Activated T-helper 2 cell treated with anti-CD3 and anti-CD28 coated beads, Interferon-gamma antibody, Interleukin-2, Interleukin-4, amounts not matched to agents 10 μg/mL and 5 μg/mL and 100 μg/mL, durations not matched to agents 14 hours and 24 hours and 36 hours (primary cell): ENCODE measurements around the gene EML5. TPM values are rescaled to one million over a fixed set of nuclear protein-coding genes. Genes with fewer than 3 reads are reported as not detected.
A peak's percentile ranks its signal among the peaks of the same experiment; 100 is the strongest.

Experiments used
- DNase-seq: peaks from one replicate; pipeline ENCODE4 v3.0.0; 2021; ENCODE audit warnings: low spot score
- H3K27ac Mint-ChIP-seq: one replicate; pipeline ENCODE4 v1.8.0; 2021; ENCODE audit warnings: mixed read lengths
- H3K27me3 Mint-ChIP-seq: one replicate; pipeline ENCODE4 v1.8.0; 2021; ENCODE audit warnings: low read depth, mixed read lengths
- H3K36me3 Mint-ChIP-seq: one replicate; pipeline ENCODE4 v1.8.0; 2021; ENCODE audit warnings: low read depth, mixed read lengths
- H3K4me1 Mint-ChIP-seq: one replicate; pipeline ENCODE4 v1.8.0; 2021; ENCODE audit warnings: low read depth, mixed read lengths
- H3K4me3 Mint-ChIP-seq: one replicate; pipeline ENCODE4 v1.8.0; 2021; ENCODE audit warnings: low read depth, mild to moderate bottlenecking, moderate library complexity, mixed read lengths
- H3K9me3 Mint-ChIP-seq: one replicate; pipeline ENCODE4 v1.8.0; 2021; ENCODE audit warnings: mixed read lengths
- intact Hi-C: fragments of 100-400 bp; cut with micrococcal nuclease; formaldehyde crosslinking; loops from one replicate; pipeline ENCODE4 v1.15.1; 2023
- total RNA-seq: library from RNA; stranded (reverse); gene quantifications from 2 replicates; pipeline ENCODE4 v1.2.3, GENCODE V29; 2022

The EML5 gene
- 0.39 and 0.55 TPM in 2 replicates for total RNA-seq

DNA sequence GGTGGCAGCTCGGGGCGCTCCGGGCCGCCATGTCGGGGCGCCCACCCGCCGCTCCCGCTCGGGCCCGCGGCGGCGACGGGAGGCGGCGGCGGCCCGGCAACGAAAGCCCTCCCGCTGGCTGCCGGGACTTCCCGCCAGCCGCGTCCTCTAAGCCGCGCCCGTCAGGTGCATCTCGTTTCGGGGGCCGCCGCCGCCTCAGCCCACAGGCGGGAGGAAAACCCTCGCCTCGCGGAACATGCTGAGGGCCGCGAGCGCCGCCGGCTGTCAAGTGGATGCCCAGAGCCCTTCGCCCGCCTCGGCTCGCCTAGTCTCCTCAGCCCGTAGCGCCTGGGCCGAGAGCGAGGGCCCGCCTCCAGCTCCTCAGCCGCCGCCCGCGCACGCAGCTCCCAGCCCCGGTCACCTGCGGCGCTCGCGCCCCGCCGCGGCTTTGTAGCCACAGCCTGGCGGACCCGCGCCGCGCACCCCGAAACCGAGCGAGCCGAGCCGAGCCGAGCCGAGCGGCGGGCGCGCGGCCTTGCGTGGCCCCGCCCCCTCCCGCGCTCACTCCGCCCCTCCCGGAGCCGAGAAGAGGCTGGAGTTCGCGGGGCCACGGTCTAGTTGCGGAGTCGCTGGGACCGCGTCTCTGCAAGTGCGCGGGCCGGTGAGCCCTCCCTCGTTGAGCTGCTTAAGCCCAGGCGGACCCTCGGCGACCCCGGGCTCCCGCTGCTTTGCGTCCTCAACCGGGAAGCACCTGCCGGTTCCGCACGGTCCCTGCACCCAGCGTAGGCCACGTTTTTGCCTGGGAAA is at the start of gene EML5:
EML5 (minus strand) TSS at position 481 of the 786 bp plus-strand sequence; CDS start at position 31, 450 bp downstream.
- Mint-ChIP-seq H3K4me1 (peaks cover 4% of the 10 kb centered on the region), H3K27ac (no peak within 1 kb of the TSS), H3K9me3 (no peaks in the 10 kb centered on the region), H3K27me3 (peaks cover 37% of the 10 kb centered on the region), H3K4me3 (peak within 1 kb of the TSS; percentile 74), H3K36me3 (no peaks in the 10 kb centered on the region)
- intact Hi-C loops = loop anchor here (5.0 to 10.0 kb wide), 2 partner anchors 235 to 798 kb away; partner anchors contain the start of genes GALC and PTPN21
- peak; percentile 76 for DNase-seq

DNA sequence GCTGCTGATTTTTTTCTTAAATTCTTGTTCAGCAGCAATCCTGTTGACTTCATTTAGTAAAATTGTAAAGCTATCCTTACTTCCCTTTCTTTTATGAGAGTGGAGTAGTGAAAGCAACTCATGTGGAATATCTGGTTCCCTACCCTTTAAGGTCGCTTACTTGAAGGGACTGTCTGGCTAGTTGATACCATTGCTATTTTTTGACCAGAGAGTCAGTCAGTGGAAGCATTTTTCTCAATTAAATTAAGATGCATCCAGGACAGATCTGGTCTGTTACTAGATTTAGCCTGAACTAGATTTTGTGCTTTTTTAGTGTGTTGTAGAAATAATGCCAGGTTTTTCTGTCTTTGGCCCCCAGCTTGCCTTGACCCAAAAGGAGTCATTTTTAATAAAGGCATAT is 49.7 kb upstream of the EML5 start:
- Mint-ChIP-seq H3K27me3 (peaks cover 3% of the 10 kb centered on the region), H3K36me3 (no peaks in the 10 kb centered on the region), H3K4me1 (no peaks in the 10 kb centered on the region), H3K9me3 (no peaks in the 10 kb centered on the region), H3K27ac (no peak overlapping the region), H3K4me3 (no peak overlapping the region)
- no peak for DNase-seq
- intact Hi-C loops = no loop called here

DNA sequence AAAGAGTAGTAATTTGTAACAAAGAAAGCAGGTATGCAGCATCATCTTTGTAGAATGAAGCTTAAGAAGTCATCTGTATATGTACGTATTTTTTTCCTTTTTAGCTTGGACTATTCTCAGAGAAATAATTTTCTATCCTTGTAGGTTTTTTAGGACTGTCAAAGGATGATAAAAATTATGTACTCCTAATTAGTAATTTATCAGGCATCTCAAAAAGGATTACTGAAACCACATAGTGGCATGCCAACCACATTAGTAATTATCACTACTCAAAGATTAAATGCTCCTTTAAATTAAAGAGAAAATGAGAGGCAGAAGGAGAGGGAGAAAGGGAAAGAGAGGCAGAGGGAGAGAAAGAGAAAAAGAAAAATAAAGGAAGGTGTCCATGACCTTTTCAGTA is 49.0 kb upstream of the EML5 start:
- Mint-ChIP-seq H3K9me3 (no peaks in the 10 kb centered on the region), H3K4me3 (no peak overlapping the region), H3K36me3 (no peaks in the 10 kb centered on the region), H3K4me1 (no peaks in the 10 kb centered on the region), H3K27me3 (peaks cover 5% of the 10 kb centered on the region), H3K27ac (no peak overlapping the region)
- no peak for DNase-seq
- intact Hi-C loops = no loop called here

DNA sequence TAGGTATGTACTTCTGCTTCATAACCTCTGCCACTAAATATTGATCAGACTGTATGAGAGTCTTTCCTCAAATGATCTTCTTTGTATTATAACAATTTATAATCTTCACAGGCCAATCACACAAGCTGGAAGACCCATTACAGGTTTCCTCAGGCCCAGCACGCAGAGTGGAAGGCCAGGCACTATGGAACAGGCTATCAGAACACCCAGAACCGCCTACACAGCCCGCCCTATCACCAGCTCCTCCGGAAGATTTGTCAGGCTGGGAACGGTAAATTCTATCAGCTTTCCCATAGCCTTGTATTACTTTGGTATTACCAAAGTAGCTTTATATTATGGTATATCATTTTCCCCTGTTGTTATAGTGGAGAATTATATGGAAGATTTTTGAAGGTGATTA is 48.2 kb upstream of the EML5 start:
- Mint-ChIP-seq H3K4me1 (no peaks in the 10 kb centered on the region), H3K36me3 (no peaks in the 10 kb centered on the region), H3K4me3 (no peak overlapping the region), H3K27ac (no peak overlapping the region), H3K9me3 (no peaks in the 10 kb centered on the region), H3K27me3 (peaks cover 5% of the 10 kb centered on the region)
- intact Hi-C loops = no loop called here
- no peak for DNase-seq

DNA sequence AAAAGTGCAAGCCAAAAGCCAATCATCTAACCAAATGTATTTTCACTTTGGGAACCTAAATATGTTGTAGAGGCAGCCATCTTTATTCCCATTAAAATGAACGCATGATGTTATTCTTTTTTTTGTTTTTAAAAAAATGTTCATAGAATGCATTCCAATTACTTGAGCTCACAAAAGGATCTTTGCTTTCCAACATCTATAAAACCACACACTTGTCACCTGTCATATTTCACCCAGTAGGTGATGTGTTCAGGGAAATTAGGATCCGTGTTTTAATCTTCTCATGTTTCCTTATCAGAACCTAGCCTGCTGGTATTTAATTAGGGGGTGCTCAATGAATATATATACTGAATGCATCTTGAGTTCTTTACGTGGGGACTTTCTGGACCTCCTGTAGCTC is 45.3 kb upstream of the EML5 start:
- H3K27me3 Mint-ChIP-seq = peaks cover 15% of the 10 kb centered on the region
- no peak overlapping the region for H3K27ac Mint-ChIP-seq
- no peaks in the 10 kb centered on the region for H3K4me1 Mint-ChIP-seq
- no peaks in the 10 kb centered on the region for H3K36me3 Mint-ChIP-seq
- no peaks in the 10 kb centered on the region for H3K9me3 Mint-ChIP-seq
- intact Hi-C loops = no loop called here
- DNase-seq = no peak
- no peak overlapping the region for H3K4me3 Mint-ChIP-seq

DNA sequence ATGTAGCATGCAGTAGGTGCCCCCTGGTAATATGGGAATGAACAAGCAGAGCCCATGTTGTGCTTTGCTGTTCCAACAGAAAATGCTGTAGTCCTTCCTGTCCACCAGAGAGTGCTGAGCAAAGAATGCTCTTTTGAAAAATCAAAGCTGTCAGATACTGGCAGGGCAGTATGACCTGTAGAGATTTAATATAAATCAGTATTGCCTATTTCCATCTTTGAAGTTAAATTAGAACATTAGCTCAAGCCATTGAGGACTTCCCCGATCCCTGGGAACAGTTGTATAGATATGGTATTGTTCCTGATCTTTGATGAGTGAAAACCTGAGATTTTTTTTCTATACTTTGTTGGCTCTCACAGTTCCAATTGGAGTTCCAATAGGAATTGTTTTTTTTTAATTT is 44.7 kb upstream of the EML5 start:
- Mint-ChIP-seq H3K4me3 (no peak overlapping the region), H3K27me3 (peaks cover 15% of the 10 kb centered on the region), H3K4me1 (no peaks in the 10 kb centered on the region), H3K9me3 (no peaks in the 10 kb centered on the region), H3K27ac (no peak overlapping the region), H3K36me3 (no peaks in the 10 kb centered on the region)
- DNase-seq = no peak
- intact Hi-C loops = no loop called here

DNA sequence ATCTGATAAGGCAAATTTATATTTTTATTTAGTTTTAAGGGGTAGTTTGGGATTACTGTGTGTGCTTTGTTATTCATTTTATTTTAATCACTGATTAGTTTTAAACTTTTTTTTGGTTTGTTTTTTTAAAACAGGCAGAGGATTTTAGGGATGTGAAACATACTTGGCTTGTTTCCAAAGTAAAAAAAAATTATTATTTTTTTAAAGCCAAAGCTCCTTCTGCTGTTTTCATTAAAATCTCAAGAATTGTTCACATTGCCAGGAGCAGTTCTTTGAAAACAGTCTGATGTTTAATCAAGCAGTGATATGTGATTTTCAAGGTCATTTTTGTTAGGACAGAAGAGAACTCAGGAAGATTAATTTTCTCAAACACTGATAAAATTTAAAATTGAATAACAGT is 42.9 kb upstream of the EML5 start:
- Mint-ChIP-seq H3K9me3 (no peaks in the 10 kb centered on the region), H3K36me3 (no peaks in the 10 kb centered on the region), H3K27me3 (peaks cover 16% of the 10 kb centered on the region), H3K4me1 (no peaks in the 10 kb centered on the region), H3K4me3 (no peak overlapping the region), H3K27ac (no peak overlapping the region)
- intact Hi-C loops = no loop called here
- no peak for DNase-seq

DNA sequence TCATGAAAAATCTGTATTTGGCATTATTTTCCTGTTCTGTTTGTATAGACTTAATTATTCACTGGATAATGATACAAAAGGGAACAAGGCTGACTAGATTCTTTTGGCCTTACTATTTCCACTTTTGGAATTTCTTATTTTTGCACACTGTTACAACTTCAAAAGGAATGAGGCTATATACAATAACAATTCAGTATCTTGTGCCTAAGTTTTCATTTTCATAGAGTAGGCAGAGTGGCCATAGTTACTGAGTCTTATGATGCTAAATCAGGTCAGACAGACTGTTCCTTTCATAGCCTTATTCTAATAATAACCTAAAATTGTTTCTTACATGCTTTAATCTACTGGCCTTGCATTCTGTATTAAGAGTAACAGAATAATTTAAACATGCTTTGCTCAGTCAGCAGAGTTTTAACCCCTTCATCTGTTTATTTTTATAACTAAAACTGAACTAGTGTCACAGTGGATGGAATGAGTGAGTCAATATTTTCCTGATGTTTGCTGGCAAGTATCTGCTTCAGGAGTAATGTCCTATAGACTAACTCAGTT is 42.2 kb upstream of the EML5 start:
- DNase-seq = no peak
- Mint-ChIP-seq H3K4me1 (no peaks in the 10 kb centered on the region), H3K36me3 (no peaks in the 10 kb centered on the region), H3K27me3 (peaks cover 16% of the 10 kb centered on the region), H3K4me3 (no peak overlapping the region), H3K9me3 (no peaks in the 10 kb centered on the region), H3K27ac (no peak overlapping the region)
- intact Hi-C loops = no loop called here

DNA sequence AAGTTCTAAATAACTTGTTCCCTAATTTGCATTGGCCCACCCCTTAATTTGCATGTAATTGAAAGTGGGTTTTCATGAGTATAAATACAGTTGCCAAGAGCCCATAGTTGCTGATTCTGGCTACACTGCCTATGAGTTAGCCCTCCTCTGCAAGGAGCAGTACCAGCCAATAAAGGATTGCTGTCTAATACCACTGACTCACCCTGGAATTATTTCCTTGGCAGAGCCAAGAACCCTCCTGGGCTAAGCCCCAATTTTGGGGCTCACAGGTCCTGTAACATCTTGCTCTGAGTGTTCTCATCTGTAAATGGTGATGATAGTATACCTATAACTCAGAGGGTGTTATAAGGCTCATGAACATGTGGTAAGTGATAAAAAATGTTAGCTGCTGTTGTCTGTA is 38.5 kb upstream of the EML5 start:
- Mint-ChIP-seq H3K36me3 (no peaks in the 10 kb centered on the region), H3K27ac (no peak overlapping the region)

DNA sequence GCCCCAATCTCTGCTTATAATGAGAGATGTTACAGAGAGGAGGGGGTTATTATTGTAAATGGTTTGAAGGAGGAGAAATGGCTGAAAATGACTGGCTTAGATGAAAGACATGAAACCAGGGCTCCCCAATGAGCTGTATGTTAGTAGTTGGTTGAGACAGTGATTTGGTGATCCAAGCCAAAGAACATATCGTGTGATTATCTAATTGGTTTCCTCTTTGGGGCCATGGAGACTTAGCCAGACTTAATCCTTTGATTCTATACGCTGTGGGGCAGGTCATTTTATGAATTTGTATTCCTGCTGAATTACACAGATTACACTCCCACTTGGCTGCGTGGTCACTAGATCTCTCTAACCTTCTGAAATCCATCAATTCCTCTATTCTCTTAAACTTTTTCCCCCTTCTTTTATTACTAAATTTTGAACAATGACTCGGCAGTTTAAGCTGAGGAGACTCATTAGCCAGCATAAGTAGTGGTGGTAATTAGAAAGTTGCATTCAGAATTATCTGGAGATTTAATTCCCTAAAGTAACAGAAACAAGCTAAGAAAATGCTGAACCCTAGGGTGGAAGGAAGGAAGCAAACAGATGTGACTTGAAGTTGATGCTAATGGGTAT is 37.0 kb upstream of the EML5 start:
- Mint-ChIP-seq H3K27me3 (peaks cover 15% of the 10 kb centered on the region), H3K27ac (no peak overlapping the region), H3K36me3 (no peaks in the 10 kb centered on the region), H3K4me1 (peaks cover 7% of the 10 kb centered on the region), H3K9me3 (no peaks in the 10 kb centered on the region), H3K4me3 (no peak overlapping the region)
- no peak for DNase-seq
- intact Hi-C loops = no loop called here

More for the DNA sequence above, 38.5 kb upstream of the EML5 start:
- Mint-ChIP-seq H3K27me3 (peaks cover 14% of the 10 kb centered on the region), H3K4me3 (no peak overlapping the region), H3K9me3 (no peaks in the 10 kb centered on the region), H3K4me1 (no peaks in the 10 kb centered on the region)
- DNase-seq = no peak
- intact Hi-C loops = no loop called here

DNA sequence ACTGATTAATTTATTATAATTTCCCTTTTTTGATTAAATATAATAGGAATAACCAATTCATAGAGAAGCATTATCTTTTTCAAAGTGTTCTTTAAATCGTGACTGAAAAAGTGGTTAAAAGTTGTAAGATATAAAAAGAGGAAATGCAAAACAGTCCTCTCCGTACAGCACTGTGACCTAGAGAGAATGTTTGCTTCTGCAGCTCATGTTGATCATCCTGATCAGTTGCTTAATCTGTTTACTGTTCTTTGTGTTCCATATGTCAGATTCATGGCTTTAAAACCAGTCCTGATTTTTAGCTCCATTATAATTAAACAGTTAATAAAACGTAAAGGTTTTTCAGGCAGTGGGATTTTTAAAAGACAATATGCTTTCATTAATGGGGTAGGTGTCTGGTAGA is 36.4 kb upstream of the EML5 start:
- Mint-ChIP-seq H3K27me3 (peaks cover 13% of the 10 kb centered on the region), H3K27ac (no peak overlapping the region), H3K4me3 (no peak overlapping the region), H3K9me3 (no peaks in the 10 kb centered on the region), H3K36me3 (no peaks in the 10 kb centered on the region), H3K4me1 (peaks cover 7% of the 10 kb centered on the region)
- DNase-seq = no peak
- intact Hi-C loops = no loop called here

DNA sequence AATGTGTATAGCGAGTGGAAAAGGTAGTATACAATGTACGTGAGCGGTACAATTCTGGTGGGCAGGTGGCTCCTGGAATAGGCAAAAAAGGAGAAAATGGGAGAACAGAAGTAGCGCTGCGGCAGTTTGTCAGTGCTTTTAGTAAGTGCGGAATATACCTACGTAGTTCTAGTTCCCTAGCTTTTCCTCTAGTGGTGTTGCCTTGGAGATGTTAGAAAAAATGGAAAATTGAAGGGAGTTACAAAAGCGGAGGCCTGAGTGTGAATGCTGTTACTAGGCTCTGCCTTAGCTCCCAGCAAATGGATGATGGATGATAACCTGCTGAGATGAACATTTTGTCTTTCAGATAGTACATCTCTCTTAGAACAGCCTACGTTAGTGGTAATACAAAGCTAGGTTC is 32.8 kb upstream of the EML5 start:
- no peak overlapping the region for H3K27ac Mint-ChIP-seq
- H3K27me3 Mint-ChIP-seq = peaks cover 12% of the 10 kb centered on the region
- peaks cover 10% of the 10 kb centered on the region for H3K4me1 Mint-ChIP-seq
- no peak overlapping the region for H3K4me3 Mint-ChIP-seq
- DNase-seq = no peak
- intact Hi-C loops = no loop called here
- H3K36me3 Mint-ChIP-seq = no peaks in the 10 kb centered on the region
- H3K9me3 Mint-ChIP-seq = no peaks in the 10 kb centered on the region

DNA sequence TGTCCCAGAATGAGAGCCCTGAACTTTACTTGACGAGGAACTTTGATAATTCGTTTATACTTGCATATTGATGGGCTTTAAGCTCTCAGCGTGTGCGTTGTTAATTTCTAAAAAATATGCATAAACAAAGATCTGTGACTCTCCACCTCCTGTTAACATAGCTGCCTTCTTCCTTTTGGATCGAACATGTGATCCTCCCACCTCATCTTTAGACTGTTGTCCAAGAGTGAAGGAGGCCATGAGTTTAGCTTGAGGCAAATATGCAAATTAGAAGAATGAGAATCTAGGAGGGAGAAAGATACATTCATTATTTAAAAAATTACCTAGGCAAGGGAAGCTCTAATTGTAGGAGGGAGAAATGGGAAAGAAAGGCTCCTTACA is 32.3 kb upstream of the EML5 start:
- peaks cover 12% of the 10 kb centered on the region for H3K27me3 Mint-ChIP-seq
- H3K27ac Mint-ChIP-seq = no peak overlapping the region
- H3K9me3 Mint-ChIP-seq = no peaks in the 10 kb centered on the region
- no peaks in the 10 kb centered on the region for H3K36me3 Mint-ChIP-seq
- no peak for DNase-seq
- peak overlapping the region; percentile 83 for H3K4me3 Mint-ChIP-seq
- H3K4me1 Mint-ChIP-seq = peaks cover 10% of the 10 kb centered on the region
- intact Hi-C loops = no loop called here
